M059J (cell line): ENCODE measurements around the gene LRRC28. TPM values are rescaled to one million over a fixed set of nuclear protein-coding genes. Genes with fewer than 3 reads are reported as not detected.
A peak's percentile ranks its signal among the peaks of the same experiment; 100 is the strongest.

Experiments used
- DNase-seq: peaks from one replicate; pipeline ENCODE4 v3.0.0-alpha.2; 2012; ENCODE audit warnings: low read depth
- total RNA-seq: library from RNA; depleted of rRNA; stranded (reverse); fragments of >200 nt; shearing (Covaris generic); gene quantifications from 2 replicates; pipeline ENCODE4 v1.2.3, GENCODE V29; 2014

The LRRC28 gene
- total RNA-seq, 1 experiment from 2014 or later, result 19.9 TPM

DNA sequence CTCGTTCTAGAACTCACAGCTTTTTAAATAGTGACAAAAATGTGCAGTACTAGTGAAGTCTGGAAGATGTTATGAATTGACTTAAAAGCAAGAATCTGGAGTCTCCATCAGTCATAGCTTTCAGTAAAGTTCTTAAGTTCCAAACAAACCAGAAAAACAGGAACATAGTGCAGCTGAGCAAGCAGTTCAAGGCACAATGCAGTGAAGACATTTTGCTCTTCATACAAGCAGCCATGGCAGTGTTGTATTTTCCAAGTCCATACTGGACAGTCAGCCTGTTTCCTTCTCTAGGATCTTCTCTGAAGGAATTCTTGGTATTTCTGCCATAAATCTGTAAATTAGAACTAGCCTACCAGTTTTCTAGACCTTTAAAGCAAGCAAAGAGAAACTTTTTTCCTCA, 90.5 kb downstream of the LRRC28 start:
- DNase-seq, result no peak

DNA sequence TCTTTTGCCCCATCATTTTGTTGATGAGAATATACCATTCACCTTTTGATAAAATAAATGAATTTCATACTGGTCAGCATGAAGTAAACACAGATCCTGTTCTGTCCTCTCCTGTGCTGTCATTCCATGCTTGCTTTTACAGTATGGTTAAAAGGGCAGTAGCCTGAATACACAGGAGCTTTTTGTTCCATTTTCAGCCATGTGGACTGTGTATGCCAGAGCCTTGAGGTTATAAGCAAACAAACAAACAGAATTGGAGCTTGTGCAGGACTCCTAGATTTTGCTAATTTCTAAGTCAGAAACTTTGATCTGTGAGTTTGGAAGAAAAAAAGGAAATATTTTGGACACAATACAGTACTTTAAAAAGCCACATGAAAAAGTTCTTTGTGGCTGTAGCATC, 91.9 kb downstream of the LRRC28 start:
- DNase-seq, result no peak

DNA sequence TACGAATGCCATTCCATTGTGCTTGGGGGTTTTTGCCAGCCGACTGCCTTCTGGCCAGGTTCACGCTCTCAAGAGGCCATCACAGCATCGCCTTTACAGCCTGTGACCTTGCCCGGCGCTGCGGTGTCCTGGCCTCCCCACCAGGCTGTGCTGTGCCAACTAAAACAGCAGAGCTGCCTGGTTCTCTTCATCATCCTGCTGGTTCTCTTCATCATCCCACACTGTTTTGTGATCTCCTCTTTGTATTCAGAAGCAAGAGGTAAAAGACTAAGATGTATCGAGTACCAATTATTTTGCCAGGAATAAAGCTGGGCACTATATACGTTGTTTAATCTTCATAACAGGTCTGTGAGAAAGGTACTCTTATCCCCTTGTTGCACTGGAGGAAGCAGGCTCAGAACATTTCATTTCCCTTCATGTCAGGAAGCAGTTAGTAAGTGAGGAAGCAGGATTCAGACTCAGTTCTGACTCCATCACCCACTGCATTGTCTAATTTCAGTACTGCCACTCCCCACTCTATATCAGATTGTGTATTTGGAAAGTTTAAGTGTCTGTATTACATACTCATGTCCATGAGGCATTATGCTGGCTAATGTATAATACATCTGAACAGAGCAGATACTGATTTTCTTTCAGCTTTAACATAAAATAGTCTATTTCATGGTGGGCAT, 92.7 kb downstream of the LRRC28 start:
- no peak for DNase-seq

DNA sequence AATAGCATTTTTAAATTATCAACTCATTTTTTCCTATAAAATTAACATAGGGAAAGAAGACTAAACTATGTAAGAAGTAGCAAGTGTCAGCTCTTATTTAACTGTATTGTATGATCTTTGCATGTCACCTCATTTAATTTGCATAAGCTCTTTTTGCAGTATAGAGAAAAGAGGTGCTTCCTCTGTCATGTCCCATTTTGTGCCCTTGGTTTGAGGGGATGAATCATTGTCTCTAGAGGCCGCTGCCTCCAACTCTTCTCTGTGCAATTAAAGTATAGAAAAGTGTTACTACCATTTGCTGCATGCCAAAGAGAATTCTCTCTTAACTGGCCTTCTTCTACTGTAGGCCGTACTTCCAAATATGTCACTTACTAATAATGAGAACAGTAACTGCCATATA, 93.4 kb downstream of the LRRC28 start:
- no peak for DNase-seq

DNA sequence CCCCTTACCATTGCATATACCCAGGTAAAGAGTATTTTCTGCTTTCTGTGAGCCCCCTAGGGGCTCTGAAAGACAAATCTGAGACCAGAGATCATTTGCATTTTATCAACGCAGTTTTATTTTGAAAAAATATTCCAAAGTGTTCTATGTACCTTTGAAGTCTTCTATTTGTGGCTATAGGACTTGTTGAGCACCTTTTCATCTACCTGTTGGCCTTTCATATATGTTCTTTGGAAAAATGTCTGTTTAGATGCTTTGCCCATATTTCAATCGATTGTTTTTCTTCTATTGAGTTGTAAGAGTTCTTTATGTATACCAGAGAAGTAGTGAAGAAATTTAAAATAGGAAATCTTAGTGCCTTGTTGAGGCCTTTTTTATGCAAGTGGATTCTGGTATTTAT, 94.0 kb downstream of the LRRC28 start:
- DNase-seq, result no peak

DNA sequence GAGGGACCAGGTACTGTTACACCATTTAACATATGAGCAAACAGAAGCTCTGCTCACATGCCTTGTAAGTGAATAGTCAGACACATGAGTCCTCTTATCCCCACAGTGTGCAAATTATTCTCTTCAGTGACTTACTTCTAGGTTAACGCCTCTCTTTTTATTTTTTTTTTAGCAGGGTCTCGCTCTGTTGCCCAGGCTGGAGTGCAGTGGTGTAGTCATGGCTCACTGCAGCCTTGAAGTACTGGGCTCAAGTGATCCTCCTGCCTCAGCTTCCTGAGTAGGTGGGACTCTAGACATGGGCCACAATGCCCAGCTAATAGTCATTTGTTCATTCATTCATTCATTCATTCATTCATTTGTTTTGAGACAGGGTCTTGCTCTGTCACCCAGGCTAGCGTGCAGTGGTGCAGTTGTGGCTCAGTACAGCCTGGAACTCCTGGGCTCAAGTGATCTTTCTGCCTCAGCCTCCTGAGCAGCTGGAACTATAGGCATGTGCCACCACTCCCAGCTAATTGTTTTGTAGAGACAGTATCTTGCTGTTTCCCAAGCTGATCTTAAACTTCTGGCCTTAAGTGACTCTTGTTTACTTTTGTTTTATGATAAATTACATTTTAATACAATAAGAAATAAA, 94.7 kb downstream of the LRRC28 start:
- DNase-seq, result no peak

DNA sequence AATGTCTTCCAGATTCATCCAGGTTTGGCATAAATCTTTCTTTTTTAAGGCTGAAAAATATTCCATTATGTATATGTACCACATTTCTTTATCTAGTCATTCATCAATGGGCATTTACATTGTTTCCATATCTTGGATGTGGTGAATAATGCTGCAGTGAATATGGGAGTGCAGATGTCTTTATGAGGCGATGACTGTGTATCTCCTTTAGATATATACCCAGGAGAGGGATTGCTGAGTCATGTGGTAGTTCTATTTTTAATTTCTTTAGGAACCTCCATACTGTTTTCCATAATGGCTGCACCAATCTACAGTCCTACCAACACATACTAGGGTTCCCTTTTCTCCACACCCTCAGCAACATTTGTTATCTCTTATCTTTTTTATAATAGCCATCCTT, 96.3 kb downstream of the LRRC28 start:
- DNase-seq, result no peak

DNA sequence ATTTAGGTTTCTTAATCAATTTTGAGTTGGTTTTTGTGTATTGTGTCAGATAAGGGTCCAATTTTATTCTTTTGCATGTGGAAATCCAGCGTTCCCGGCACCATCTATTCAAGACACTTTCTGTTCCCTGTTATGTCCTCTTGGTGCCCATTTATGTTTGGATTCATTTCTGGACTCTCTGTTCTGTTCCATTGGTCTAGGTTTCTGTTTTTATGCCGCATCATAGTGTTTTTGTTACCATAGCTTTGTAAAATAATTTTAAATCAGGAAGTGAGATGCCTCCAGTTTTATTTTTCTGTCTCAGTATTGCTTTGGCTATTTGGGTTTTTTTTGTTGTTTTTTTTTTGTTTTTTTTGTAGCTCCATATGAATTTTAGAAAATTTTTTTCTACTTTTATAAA, 97.1 kb downstream of the LRRC28 start:
- no peak for DNase-seq

DNA sequence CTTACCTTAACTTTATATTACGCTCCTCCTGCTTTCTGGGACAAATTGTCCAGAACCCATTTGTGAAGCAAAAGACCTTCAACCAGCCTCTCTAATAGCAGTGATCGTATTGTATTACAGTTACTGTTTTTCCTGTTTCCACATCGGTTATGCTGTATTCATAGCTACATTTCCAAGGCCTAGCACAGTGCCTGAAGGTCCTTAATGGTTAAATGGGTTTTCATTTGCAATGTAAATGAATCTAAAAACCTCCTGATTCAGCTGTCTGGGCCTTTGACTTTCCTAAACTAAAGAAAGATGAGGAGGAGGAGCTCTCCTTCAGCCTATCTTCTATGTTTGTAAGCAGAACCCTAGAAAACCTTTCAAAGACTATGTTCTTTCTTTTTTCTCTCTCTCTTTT, 99.1 kb downstream of the LRRC28 start:
- DNase-seq, result no peak

DNA sequence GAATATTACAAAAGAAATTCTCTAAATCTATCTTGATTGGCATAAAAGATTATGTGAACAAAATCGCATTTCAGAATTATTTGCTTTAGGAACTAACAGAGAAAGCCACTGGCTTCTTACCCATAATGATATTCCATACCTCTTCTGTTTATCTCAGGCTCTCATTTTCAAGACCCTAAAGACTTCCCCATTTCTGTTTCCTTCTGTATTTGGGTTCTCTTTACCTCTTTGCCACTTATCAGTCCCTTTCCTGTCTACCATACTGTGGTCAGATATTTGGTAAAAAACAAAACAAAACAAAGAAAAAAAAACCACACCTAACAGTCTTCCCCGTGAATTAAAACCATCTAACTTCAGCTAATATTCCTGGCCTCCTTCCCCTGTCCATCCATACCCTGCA, 108.5 kb downstream of the LRRC28 start:
- no peak for DNase-seq

DNA sequence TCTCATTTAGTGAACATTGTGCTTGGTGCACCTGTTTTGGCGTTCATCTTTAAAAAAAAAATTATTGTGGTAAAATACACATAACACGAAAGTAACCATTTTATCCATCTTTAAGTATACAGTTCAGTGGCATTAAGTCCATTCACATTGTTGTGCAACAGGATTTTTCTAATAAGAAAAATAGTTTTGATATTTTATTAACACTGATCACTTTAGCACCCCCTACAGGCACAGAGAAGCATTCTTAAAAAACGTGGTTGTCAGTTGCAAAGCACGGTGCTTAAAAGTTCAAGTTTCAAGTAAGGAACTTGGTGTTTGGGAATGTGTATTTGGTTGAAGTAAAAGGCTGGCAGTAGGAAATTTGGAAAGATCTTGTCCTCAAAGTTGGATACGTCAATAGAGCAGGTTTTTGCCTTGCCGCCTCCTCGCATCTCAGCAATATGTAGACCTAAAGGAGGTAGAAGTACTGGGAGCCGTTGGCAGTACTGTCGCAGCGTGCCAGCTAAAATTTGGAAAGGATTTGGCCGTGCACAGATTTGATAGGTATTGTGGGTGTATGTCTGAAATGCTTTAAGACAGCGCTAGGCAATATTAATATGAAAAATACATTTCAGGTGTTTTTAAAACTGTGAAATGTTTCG, 110.4 kb downstream of the LRRC28 start:
- no peak for DNase-seq

DNA sequence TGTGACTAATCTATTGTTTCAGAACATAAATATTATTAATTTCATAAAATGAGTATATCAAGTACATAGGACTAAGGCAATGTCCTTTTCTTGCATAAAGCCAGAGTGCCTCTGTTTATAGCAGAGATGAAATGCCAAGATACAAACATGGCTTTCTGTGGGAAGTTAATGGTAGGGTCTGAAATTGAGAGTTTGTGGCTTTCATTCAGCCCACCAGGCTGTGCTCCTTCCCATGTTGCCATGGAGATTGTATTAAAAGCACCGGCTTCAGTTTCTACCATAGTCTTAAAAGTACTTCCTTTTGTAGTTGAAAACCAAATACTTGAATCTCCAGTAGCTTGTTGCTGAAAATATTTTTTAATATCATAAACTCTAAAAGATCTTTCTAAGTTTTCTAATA, 114.0 kb downstream of the LRRC28 start:
- no peak for DNase-seq

DNA sequence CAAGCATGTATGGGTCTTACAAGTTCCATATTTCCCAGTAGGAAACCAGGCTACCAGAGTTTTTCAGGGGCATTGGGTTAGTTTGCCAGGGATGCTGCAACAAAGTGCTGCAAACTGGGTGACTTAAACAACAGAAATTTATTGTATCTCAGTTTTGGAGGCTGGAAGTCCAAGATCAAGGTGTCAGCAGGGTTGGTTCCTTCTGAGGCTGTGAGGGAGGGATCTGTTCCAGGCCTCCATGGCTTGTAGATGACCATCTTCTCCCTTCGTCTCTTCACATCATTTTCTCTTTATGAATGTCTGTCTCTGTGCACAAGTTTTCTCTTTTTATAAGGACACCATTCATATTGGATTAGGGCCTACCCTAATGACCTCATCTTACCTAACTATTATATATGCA, 114.7 kb downstream of the LRRC28 start:
- no peak for DNase-seq

DNA sequence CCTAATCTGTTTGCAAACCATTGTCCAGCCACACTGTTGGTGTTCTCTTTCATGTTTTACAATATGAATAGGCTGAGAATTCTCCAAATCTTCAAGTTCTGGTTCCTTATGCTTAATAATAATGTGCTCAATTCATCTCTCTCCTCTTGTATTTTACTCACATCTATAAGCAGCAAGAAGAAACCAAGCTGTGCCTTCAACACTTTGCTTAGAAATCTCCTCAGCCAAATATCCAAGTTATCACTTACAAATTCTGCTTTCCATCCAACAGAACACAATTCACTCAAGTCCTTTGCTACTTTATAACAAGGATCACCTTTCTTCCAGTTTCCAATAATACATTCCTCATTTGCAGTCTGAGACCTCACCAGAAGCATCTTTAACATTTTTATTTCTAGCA, 117.5 kb downstream of the LRRC28 start:
- DNase-seq, result no peak

DNA sequence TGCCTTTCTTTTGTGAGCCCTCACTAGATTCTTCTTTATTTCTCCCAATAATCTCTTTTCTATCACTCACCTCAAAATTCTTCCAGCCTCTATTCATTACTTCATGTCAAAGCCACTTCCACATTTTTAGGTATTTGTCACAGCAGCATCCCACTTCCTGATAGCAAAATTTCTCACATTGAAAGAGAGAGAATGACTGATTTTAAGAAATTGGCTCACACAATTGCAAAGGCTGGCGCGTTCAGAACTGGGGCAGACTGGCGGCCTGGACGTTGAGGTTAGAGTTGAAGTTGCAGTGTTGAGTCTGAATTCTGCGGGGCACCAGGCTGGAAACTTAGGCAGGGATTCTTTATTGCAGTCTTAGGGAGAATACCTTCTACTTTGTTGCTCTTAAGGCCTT, 117.9 kb downstream of the LRRC28 start:
- no peak for DNase-seq

DNA sequence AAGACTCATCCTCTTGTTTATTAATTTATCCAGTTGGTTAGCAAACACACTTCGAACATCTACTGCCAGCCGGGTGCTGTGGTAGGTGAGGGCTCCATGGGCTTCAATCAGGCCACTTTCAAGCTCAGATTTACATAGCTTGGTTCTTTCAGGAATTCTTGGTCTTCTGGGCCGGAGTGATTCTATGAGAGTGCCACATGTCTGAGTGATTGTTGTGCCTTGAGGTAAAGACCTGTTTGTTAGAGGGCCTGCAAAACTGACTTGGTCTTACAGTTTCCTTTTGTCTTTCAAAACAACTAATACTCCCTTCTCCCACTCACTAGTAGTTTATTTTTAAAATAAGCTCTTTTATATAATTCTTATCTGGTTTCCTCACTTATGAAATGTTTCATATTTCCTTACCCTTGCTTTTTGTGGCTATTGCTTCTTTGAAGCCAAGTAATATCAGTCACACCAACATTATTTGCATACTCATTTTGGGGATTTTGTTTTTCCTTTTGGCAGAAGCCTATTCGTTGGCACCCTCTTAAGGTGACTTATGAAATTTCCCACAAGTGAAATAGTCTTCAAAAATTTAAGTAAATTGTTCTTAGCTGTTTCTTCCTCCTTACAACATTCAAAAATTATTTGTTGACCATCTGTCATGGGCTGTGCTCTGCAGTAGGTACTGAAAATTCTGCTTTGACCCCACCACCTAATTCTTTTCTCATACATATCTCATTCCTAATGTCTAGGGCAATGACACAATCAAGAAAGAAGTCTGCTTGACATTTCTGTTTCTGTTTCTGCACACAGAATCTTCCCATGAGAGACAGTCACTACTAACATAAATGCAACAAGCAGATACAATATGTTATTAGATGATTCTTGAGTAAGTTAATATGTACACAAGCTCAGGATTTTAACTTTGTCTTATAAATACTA, 120.2 kb downstream of the LRRC28 start:
- no peak for DNase-seq

DNA sequence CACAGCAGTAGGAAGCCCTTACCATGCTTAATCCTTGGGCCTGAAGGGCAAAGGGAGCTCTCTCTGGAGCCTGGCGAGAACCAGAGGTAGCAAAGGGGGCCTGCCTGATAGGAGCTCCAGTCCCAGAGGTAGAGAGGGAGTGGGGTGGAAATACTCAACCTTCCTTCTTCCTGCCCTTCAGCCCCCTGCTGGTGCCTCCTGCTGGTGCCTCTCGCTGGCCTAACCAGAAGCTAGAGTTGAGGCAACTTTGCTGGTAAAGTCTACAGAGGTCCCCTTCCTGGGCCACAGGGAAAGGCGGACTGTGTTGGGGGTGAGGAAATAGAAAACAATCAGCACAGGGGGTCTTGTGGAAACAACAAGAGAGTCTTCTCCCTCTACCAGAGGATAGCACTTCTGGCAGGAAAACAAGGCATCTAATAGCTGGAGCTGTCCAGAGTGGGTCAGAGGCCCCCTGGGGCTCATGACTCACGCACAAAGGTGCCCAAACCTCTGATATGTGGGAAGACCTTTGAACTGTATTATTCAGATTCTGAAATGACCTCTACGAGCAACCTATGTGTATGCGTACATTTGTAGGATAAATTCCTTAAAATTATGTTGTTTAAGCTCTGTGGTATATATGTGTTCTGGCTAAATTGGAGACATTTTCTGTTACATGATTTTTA, 133.9 kb downstream of the LRRC28 start:
- DNase-seq, result peak; percentile 70

DNA sequence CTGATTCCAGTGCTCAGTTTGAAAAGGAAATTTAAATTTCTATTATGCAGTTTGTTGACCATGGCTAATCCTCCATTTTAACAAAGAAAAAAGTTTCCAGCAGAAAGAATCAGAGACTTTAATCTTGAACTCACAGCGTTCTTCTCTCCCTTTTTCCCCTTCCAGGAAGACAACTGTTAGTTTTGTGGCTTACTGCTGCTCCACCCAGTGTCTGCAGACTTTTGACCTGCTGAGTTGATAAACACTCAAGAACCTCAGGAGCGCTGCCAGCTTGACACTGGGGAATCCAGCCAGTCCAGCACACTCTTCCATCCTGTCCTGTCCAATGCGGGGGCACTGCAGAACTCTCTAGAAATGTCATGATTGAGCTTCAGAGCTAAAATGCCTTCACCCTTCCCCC, 134.6 kb downstream of the LRRC28 start:
- DNase-seq, result peak; percentile 66

DNA sequence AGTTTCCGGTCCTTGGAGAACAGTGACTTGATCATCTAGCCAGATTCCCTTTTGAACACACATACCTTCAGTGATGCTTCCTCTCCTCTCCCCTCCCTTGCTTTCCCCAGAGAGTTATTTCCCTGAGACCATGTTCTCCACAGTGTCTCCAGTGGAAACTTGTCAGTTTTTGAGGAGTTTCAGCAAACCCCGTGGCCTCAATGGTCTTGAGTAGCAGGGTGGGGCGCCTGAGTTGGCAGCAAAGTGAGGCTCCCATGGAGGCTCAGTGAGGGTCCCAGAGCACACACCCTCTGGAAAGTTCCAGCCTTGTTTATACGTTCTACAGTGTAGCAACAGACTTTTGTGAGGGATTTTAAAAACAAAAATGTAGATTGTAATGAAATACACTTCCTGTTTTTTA, 135.1 kb downstream of the LRRC28 start:
- no peak for DNase-seq

DNA sequence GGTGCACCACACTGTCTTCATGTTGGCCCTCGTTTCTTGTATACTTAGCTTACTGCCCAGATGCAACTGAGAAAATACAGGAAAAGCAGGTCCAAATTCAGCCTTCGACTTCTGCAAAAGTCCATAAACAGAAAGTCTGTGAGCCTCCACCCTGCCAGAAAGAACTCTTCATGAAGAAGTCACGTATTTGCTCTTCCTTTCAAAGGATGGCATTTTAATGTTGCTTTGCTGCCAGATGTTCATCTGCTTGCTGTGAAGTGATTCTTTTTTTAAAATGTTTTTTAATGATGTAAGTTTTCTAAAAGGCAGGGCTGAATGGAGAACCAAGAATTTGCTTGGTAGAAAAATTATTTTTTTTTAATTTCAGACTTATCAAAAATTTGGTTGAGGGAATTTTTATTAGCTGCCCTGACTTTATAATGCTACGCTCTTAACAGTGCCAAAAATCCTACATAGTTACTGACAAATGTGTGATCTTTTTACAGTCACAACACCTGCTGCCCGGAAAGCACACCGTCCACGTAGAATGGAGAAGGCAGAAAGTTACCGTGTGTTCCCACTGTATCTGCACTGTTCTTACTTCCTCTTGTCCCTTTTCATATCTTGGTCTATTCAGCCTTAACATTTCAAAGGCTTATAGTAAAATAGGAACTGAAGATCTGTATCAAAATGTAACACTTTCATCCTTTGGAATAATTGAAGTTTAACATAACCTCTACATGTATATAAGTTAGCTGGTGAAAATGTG, 136.3 kb downstream of the LRRC28 start:
- DNase-seq, result no peak

DNA sequence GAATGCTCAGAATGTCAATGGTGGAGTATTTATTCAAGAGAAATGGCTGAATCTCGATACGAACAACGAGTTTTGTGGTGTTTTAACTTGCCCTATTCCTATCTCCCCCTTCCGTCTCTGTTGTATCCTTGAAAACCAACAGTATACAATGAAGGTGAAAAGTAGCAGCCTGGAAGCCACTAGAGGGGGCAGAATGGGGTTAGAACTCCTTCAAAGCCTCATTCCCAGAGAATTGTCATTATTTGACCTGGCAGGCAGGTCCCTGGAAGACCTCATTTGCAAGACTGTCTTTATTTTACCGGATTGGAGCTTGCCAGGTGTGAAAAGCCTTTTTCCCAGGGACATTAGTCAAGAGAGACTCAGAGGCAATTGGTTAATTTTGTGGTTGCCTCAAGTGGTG, 139.4 kb downstream of the LRRC28 start:
- no peak for DNase-seq
